Measurements from ENCODE around the gene BCDIN3D. TPM values are rescaled to one million over a fixed set of nuclear protein-coding genes. Genes with fewer than 3 reads are reported as not detected.

Gene BCDIN3D
- total RNA-seq, 1 donor from 2014 or later = 3.1 TPM

DNA sequence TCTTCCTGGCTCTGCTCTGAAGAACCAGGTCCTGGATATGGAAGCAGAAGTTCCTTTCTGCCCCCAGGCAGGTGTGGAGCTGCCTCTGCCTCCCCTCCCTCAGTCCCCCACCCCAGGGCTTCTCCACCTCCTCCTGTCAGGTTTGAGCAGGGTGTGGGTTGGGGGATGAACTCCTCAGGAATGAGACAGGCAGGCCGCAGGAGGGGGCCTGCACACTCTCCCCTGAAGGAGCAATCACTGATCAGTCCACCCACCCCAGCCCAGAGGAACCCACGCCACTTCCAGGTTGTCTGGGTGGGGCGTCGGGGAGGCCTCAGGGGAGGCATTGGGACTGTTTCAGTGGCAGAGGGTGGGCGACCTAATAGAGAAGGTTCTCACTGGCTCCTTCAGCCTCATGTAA is 34.2 kb upstream of the BCDIN3D start:
- no peak overlapping the region for H3K27ac Mint-ChIP-seq (ENCODE audit: unreplicated experiment)
- no peak overlapping the region for H3K4me3 Mint-ChIP-seq (ENCODE audit: unreplicated experiment)
- H3K9me3 Mint-ChIP-seq (ENCODE audit: unreplicated experiment) = no peaks in the 10 kb centered on the region
- no peaks in the 10 kb centered on the region for H3K36me3 ChIP-seq (ENCODE audit: insufficient read depth, low read length)
- peaks cover 4% of the 10 kb centered on the region for H3K27me3 ChIP-seq (ENCODE audit: insufficient read depth, low read length)
- no peaks in the 10 kb centered on the region for H3K4me1 Mint-ChIP-seq (ENCODE audit: low read depth, unreplicated experiment)
- no peak overlapping the region for H3K4me3 ChIP-seq (ENCODE audit: insufficient read depth, low read depth, low read length)
- H4K20me1 ChIP-seq (ENCODE audit: insufficient read depth, low read length) = no peaks in the 10 kb centered on the region
- H3K27ac ChIP-seq (ENCODE audit: low read depth, low read length) = no peak overlapping the region
- DNase-seq (ENCODE audit: low read depth) (no peak), FAIRE-seq (no peak)
- H2AFZ ChIP-seq (ENCODE audit: low read depth, low read length) = no peak overlapping the region
- H3K36me3 Mint-ChIP-seq (ENCODE audit: low read depth, unreplicated experiment) = no peaks in the 10 kb centered on the region
- no peaks in the 10 kb centered on the region for H3K79me2 ChIP-seq (ENCODE audit: insufficient read depth, low read length)
- no peak overlapping the region for H3K4me2 ChIP-seq (ENCODE audit: low read length)
- TF ChIP-seq CTCF (IDR thresholded peaks at IDR 0.05; ENCODE audit: insufficient read depth, low read depth, low read length) = no peak
- no peak for TF ChIP-seq EZH2 (IDR thresholded peaks at IDR 0.05; ENCODE audit: insufficient read depth, low read length)
- H3K4me1 ChIP-seq (ENCODE audit: insufficient read depth, low read length) = peaks cover 4% of the 10 kb centered on the region
- peaks cover 32% of the 10 kb centered on the region for H3K27me3 Mint-ChIP-seq (ENCODE audit: low read depth, unreplicated experiment)
- no peaks in the 10 kb centered on the region for H3K9me3 ChIP-seq (ENCODE audit: insufficient read depth, low read depth, low read length)
- H3K9ac ChIP-seq (ENCODE audit: low read length) = no peak overlapping the region

GRCh38 chr12:49876070-49876469 is 33.2 kb upstream of the BCDIN3D start:
- Histone ChIP-seq H3K9me3 (ENCODE audit: insufficient read depth, low read depth, low read length) (no peaks in the 10 kb centered on the region), H2AFZ (ENCODE audit: low read depth, low read length) (no peak overlapping the region), H3K4me1 (ENCODE audit: insufficient read depth, low read length) (peaks cover 4% of the 10 kb centered on the region), H3K27me3 (ENCODE audit: insufficient read depth, low read length) (peaks cover 4% of the 10 kb centered on the region), H3K4me3 (ENCODE audit: insufficient read depth, low read depth, low read length) (no peak overlapping the region), H3K4me2 (ENCODE audit: low read length) (no peak overlapping the region), H3K36me3 (ENCODE audit: insufficient read depth, low read length) (no peaks in the 10 kb centered on the region), H3K79me2 (ENCODE audit: insufficient read depth, low read length) (no peaks in the 10 kb centered on the region), H3K27ac (ENCODE audit: low read depth, low read length) (no peak overlapping the region), H3K9ac (ENCODE audit: low read length) (no peak overlapping the region), H4K20me1 (ENCODE audit: insufficient read depth, low read length) (no peaks in the 10 kb centered on the region)
- FAIRE-seq (no peak), DNase-seq (ENCODE audit: low read depth) (no peak)
- Mint-ChIP-seq H3K4me3 (ENCODE audit: unreplicated experiment) (no peak overlapping the region), H3K4me1 (ENCODE audit: low read depth, unreplicated experiment) (peaks cover 2% of the 10 kb centered on the region), H3K27ac (ENCODE audit: unreplicated experiment) (no peak overlapping the region), H3K27me3 (ENCODE audit: low read depth, unreplicated experiment) (peaks cover 34% of the 10 kb centered on the region), H3K9me3 (ENCODE audit: unreplicated experiment) (no peaks in the 10 kb centered on the region), H3K36me3 (ENCODE audit: low read depth, unreplicated experiment) (no peaks in the 10 kb centered on the region)
- TF ChIP-seq CTCF (IDR thresholded peaks at IDR 0.05; ENCODE audit: insufficient read depth, low read depth, low read length) (no peak), EZH2 (IDR thresholded peaks at IDR 0.05; ENCODE audit: insufficient read depth, low read length) (no peak)

DNA sequence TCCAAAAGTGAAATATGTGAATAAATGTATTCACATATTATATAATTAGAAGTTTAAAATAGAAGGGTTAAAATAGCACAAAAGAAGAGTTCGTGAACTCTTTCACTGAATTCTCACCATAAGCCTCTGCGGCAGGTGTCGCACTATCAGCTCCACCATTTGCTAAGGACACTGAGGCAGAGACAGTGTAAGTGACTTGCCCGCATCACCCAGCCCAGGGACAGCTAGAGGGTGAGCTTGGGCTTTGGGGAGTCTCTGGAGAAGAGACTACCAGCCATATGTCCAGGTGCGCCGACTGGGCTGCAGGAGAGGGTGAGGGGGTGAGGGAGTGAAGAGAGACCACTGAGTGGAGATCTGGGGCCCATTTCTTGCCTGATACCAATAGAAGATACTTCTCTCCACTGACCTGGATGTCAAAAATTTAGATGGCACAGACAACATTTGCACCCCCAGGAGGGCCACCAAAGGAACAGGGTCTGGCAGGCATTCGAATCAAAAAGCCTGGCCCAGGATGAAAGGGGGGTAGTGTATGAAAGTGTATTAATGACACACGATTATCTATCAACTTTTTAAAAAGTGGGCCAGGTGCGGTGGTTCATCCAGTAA is 32.3 kb upstream of the BCDIN3D start:
- no peak overlapping the region for H3K4me3 ChIP-seq (ENCODE audit: insufficient read depth, low read depth, low read length)
- no peak overlapping the region for H3K9ac ChIP-seq (ENCODE audit: low read length)
- no peaks in the 10 kb centered on the region for H3K9me3 ChIP-seq (ENCODE audit: insufficient read depth, low read depth, low read length)
- H3K27ac Mint-ChIP-seq (ENCODE audit: unreplicated experiment) = no peak overlapping the region
- H3K4me1 Mint-ChIP-seq (ENCODE audit: low read depth, unreplicated experiment) = peaks cover 2% of the 10 kb centered on the region
- H3K9me3 Mint-ChIP-seq (ENCODE audit: unreplicated experiment) = peaks cover 2% of the 10 kb centered on the region
- no peak for FAIRE-seq
- H3K4me1 ChIP-seq (ENCODE audit: insufficient read depth, low read length) = peaks cover 4% of the 10 kb centered on the region
- H3K4me3 Mint-ChIP-seq (ENCODE audit: unreplicated experiment) = no peak overlapping the region
- peaks cover 37% of the 10 kb centered on the region for H3K27me3 Mint-ChIP-seq (ENCODE audit: low read depth, unreplicated experiment)
- H3K27ac ChIP-seq (ENCODE audit: low read depth, low read length) = no peak overlapping the region
- DNase-seq (ENCODE audit: low read depth) = no peak
- no peaks in the 10 kb centered on the region for H3K36me3 Mint-ChIP-seq (ENCODE audit: low read depth, unreplicated experiment)
- no peaks in the 10 kb centered on the region for H3K79me2 ChIP-seq (ENCODE audit: insufficient read depth, low read length)
- H3K4me2 ChIP-seq (ENCODE audit: low read length) = no peak overlapping the region
- peaks cover 4% of the 10 kb centered on the region for H3K27me3 ChIP-seq (ENCODE audit: insufficient read depth, low read length)
- TF ChIP-seq EZH2 (IDR thresholded peaks at IDR 0.05; ENCODE audit: insufficient read depth, low read length) (no peak), CTCF (IDR thresholded peaks at IDR 0.05; ENCODE audit: insufficient read depth, low read depth, low read length) (no peak)
- no peak overlapping the region for H2AFZ ChIP-seq (ENCODE audit: low read depth, low read length)
- no peaks in the 10 kb centered on the region for H3K36me3 ChIP-seq (ENCODE audit: insufficient read depth, low read length)
- no peaks in the 10 kb centered on the region for H4K20me1 ChIP-seq (ENCODE audit: insufficient read depth, low read length)

All from astrocyte (in vitro differentiated cells and primary cell).